B cell (primary cell): ENCODE data around the gene OR2A25. TPM values are rescaled to one million over a fixed set of nuclear protein-coding genes. Genes with fewer than 3 reads are reported as not detected.

Experiments used
- ATAC-seq: fragments of 200-7000 bp; cut with Tn5 transposase; one replicate; pipeline ENCODE4 v1.10.0; 2021; ENCODE audit warnings: low read depth, mild to moderate bottlenecking, moderate number of reproducible peaks, moderate library complexity
- CTCF ChIA-PET: fragments of 350-600 bp; sonication (Branson Sonifier 250); formaldehyde crosslinking; loops from one replicate; lab custom pipeline; 2021; ENCODE audit warnings: antibody characterized with exemption, inconsistent platforms; lab: Charles Lee
- POLR2A ChIA-PET: fragments of 350-600 bp; sonication (Branson Sonifier 250); formaldehyde crosslinking; loops from one replicate; lab custom pipeline; 2021; ENCODE audit warnings: antibody characterized with exemption; lab: Charles Lee
- DNase-seq: peaks from one replicate; pipeline ENCODE4 v3.0.0; 2013
- H2AFZ ChIP-seq: 2 replicates; pipeline ENCODE4 v1.6.1; 2012; ENCODE audit warnings: mild to moderate bottlenecking, low read depth, low read length; ENCODE audit not compliant: insufficient read depth, poor library complexity, severe bottlenecking
- H3K27ac ChIP-seq, 2 donors: 1 replicate in 1 of 2; 2 replicates in 1 of 2; pipeline ENCODE4 v1.5.1; 2012 to 2013; ENCODE audit warnings: low read length in 2 of 2, mild to moderate bottlenecking in 2 of 2, moderate library complexity in 1 of 2
- H3K27me3 ChIP-seq, 4 experiments: fragments of 200-600 bp in 1 of 4; sonication (generic) in 1 of 4; replicated peaks in 1 of 4; 1 replicate in 2 of 4; 2 replicates in 2 of 4; pipeline versions ENCODE4 v1.6.1 to v1.7.0; 2013 to 2016; ENCODE audit warnings: low read length in 3 of 4, mild to moderate bottlenecking in 2 of 4, mixed read lengths in 1 of 4, moderate library complexity in 1 of 4; ENCODE audit not compliant: insufficient read depth in 4 of 4, control insufficient read depth in 3 of 4; ENCODE audit errors: control extremely low read depth in 1 of 4
- H3K36me3 ChIP-seq, 2 experiments: replicated peaks in 1 of 2; 1 replicate in 1 of 2; 2 replicates in 1 of 2; pipeline versions ENCODE4 v1.6.1 to v1.7.1; 2013; ENCODE audit warnings: low read length in 1 of 2; ENCODE audit not compliant: insufficient read depth in 2 of 2, control insufficient read depth in 1 of 2; ENCODE audit errors: control extremely low read depth in 1 of 2, extremely low read depth in 1 of 2
- H3K4me1 ChIP-seq, 2 donors: fragments of 200-600 bp in 1 of 2; sonication (generic) in 1 of 2; 1 replicate in 1 of 2; 2 replicates in 1 of 2; pipeline versions ENCODE4 v1.5.1 to v1.6.1; 2013 to 2017; ENCODE audit warnings: low read length in 2 of 2; ENCODE audit not compliant: control insufficient read depth in 2 of 2, insufficient read depth in 2 of 2
- H3K4me2 ChIP-seq: replicated peaks from 2 replicates; pipeline ENCODE3; 2012; ENCODE audit warnings: mild to moderate bottlenecking, low read depth, low read length; ENCODE audit not compliant: poor library complexity, severe bottlenecking
- H3K4me3 ChIP-seq, 5 experiments: fragments of 200-600 bp in 1 of 5; sonication (generic) in 1 of 5; 1 replicate in 3 of 5; 2 replicates in 2 of 5; pipeline versions ENCODE4 v1.5.1 to v1.7.0; 2011 to 2016; ENCODE audit warnings: low read length in 4 of 5, mild to moderate bottlenecking in 4 of 5, low read depth in 2 of 5, control low read depth in 1 of 5, moderate library complexity in 1 of 5; ENCODE audit not compliant: insufficient read depth in 1 of 5; ENCODE audit errors: control extremely low read depth in 1 of 5, extremely low read depth in 1 of 5
- H3K79me2 ChIP-seq: fragments of 200-600 bp; sonication (generic); one replicate; pipeline ENCODE4 v1.6.0; 2016; ENCODE audit warnings: low read length; ENCODE audit not compliant: control insufficient read depth, insufficient read depth
- H3K9ac ChIP-seq: fragments of 200-600 bp; sonication (generic); 2 replicates; pipeline ENCODE4 v1.6.1; 2017; ENCODE audit warnings: mild to moderate bottlenecking, low read length, moderate library complexity
- H3K9me3 ChIP-seq, 3 donors: one replicate each; pipeline versions ENCODE4 v1.6.1 to v1.7.1; 2013; ENCODE audit warnings: low read length in 2 of 3; ENCODE audit not compliant: control insufficient read depth in 2 of 3, insufficient read depth in 1 of 3; ENCODE audit errors: control extremely low read depth in 1 of 3
- H4K20me1 ChIP-seq: 2 replicates; pipeline ENCODE4 v1.6.0; 2012; ENCODE audit warnings: mild to moderate bottlenecking, low read length; ENCODE audit not compliant: insufficient read depth, control insufficient read depth, poor library complexity, severe bottlenecking
- H3K27ac Mint-ChIP-seq: one replicate; pipeline ENCODE4 v1.8.0; 2021; ENCODE audit warnings: mixed read lengths
- H3K27me3 Mint-ChIP-seq: one replicate; pipeline ENCODE4 v1.8.0; 2021; ENCODE audit warnings: mixed read lengths
- H3K4me1 Mint-ChIP-seq: one replicate; pipeline ENCODE4 v1.8.0; 2021; ENCODE audit warnings: mixed read lengths
- H3K4me3 Mint-ChIP-seq: one replicate; pipeline ENCODE4 v1.8.0; 2021; ENCODE audit warnings: mixed read lengths
- H3K9me3 Mint-ChIP-seq: one replicate; pipeline ENCODE4 v1.8.0; 2022; ENCODE audit warnings: mixed read lengths; ENCODE audit not compliant: insufficient read depth
- CTCF ChIP-seq: fragments of 200-600 bp; IDR thresholded peaks from one replicate; pipeline ENCODE4 v1.8.0; 2022; ENCODE audit warnings: antibody characterized with exemption, mild to moderate bottlenecking
- EZH2 ChIP-seq: IDR thresholded peaks from 2 replicates; pipeline ENCODE4 v1.6.1; 2012; ENCODE audit warnings: borderline replicate concordance, low read depth, mild to moderate bottlenecking, moderate library complexity, low read length; ENCODE audit not compliant: insufficient read depth, poor library complexity, severe bottlenecking
- WGBS: methylation state at CpG from one replicate; pipeline ENCODE4 v1.1.5; 2013; ENCODE audit warnings: missing lambda C conversion rate; ENCODE audit not compliant: insufficient coverage; 5-methylcytosine and 5-hydroxymethylcytosine counted together
- intact Hi-C: fragments of 100-400 bp; cut with micrococcal nuclease; formaldehyde crosslinking; loops from one replicate; pipeline ENCODE4 v1.10.0; 2022
- polyA plus RNA-seq: library from polyadenylated mRNA; depleted of rRNA; stranded (reverse); fragments of >200 nt; gene quantifications from 2 replicates; pipeline ENCODE4 v1.2.3, GENCODE V29; 2012
- total RNA-seq, 2 donors: library from RNA; stranded (reverse); fragments of 120-200 nt in 1 of 2; gene quantifications; 1 replicate in 1 of 2; 2 replicates in 1 of 2; pipeline versions ENCODE4 v1.2.3 to v1.2.4, GENCODE V29; 2013 to 2022

The OR2A25 gene
- total and polyA plus RNA-seq, 2 donors (not counting 1 experiment from before 2014, with no cell fraction given) = not detected

- no peak for TF ChIP-seq CTCF
- no peak for TF ChIP-seq EZH2
- Histone ChIP-seq H3K4me2 (no peak overlapping the region), H3K27me3 (no peaks in the 10 kb centered on the region), H3K4me3 (no peak overlapping the region), H3K36me3 (no peaks in the 10 kb centered on the region), H3K9ac (no peak overlapping the region), H4K20me1 (no peaks in the 10 kb centered on the region), H3K9me3 (no peaks in the 10 kb centered on the region), H2AFZ (no peak overlapping the region), H3K4me1 (no peaks in the 10 kb centered on the region), H3K27ac (no peak overlapping the region), H3K79me2 (no peaks in the 10 kb centered on the region)
- DNase-seq (no peak), ATAC-seq (no peak)
- CTCF ChIA-PET = interaction anchor here (0.5 to 1.3 kb wide), 2 partner anchors 14 to 38 kb away, joined by 3 to 4 read pairs; no protein-coding TSS in a partner anchor
- Mint-ChIP-seq H3K9me3 (no peaks in the 10 kb centered on the region), H3K27me3 (peaks cover 15% of the 10 kb centered on the region), H3K4me1 (no peaks in the 10 kb centered on the region), H3K27ac (no peak overlapping the region), H3K4me3 (no peak overlapping the region)
- intact Hi-C loops = no loop called here
- POLR2A ChIA-PET = no interaction called here
- WGBS = no CpG with 5 or more reads among the region's 1 CpG
Measured at GRCh38 chr7:144113651-144114050, 44.0 kb downstream of the OR2A25 start.

- Histone ChIP-seq H3K9me3 (peaks cover 0 to 4% (median 0%) of the 10 kb centered on the region in 3 donors), H3K4me1 (no peaks in the 10 kb centered on the region), H3K27ac (no peak overlapping the region), H3K79me2 (no peaks in the 10 kb centered on the region), H3K4me2 (no peak overlapping the region), H3K27me3 (no peaks in the 10 kb centered on the region), H4K20me1 (no peaks in the 10 kb centered on the region), H3K9ac (no peak overlapping the region), H2AFZ (no peak overlapping the region), H3K4me3 (no peak overlapping the region), H3K36me3 (no peaks in the 10 kb centered on the region)
- POLR2A ChIA-PET = no interaction called here
- DNase-seq (no peak), ATAC-seq (no peak)
- H3K9me3 Mint-ChIP-seq = no peaks in the 10 kb centered on the region
- CTCF ChIA-PET = no interaction called here
- intact Hi-C loops = no loop called here
- H3K27ac Mint-ChIP-seq = no peak overlapping the region
- no peak overlapping the region for H3K4me3 Mint-ChIP-seq
- WGBS = 76% methylated on average over 8 of the region's 8 CpGs
- TF ChIP-seq CTCF (no peak), EZH2 (no peak)
- H3K27me3 Mint-ChIP-seq = peaks cover 6% of the 10 kb centered on the region
- no peaks in the 10 kb centered on the region for H3K4me1 Mint-ChIP-seq
Measured at GRCh38 chr7:144118341-144118740, 48.7 kb downstream of the OR2A25 start.
